GM18511 (cell line): ENCODE data around the gene ACSS1.
A peak's percentile ranks its signal among the peaks of the same experiment; 100 is the strongest.

Experiments used
- ATAC-seq: cut with Tn5 transposase; IDR thresholded peaks from one replicate; pipeline ENCODE4 v1.9.1; 2021; ENCODE audit warnings: mild to moderate bottlenecking, moderate library complexity; ENCODE audit not compliant: unreplicated experiment

ACSS1 gene

GRCh38 chr20:25048519-25048952 lies 9.4 kb downstream of the ACSS1 start:
- no peak for ATAC-seq

GRCh38 chr20:25047766-25048165 lies 10.2 kb downstream of the ACSS1 start:
- ATAC-seq = no peak

GRCh38 chr20:25046736-25047666 lies 10.9 kb downstream of the ACSS1 start:
- no peak for ATAC-seq

- no peak for ATAC-seq
Measured at GRCh38 chr20:25046181-25046641, 11.7 kb downstream of the ACSS1 start.

GRCh38 chr20:25045343-25045712 lies 12.6 kb downstream of the ACSS1 start:
- no peak for ATAC-seq

- ATAC-seq = no peak
Measured at GRCh38 chr20:25044660-25045342, 13.1 kb downstream of the ACSS1 start.

GRCh38 chr20:25044261-25044560 lies 13.7 kb downstream of the ACSS1 start:
- ATAC-seq = no peak

GRCh38 chr20:25043499-25044260 lies 14.3 kb downstream of the ACSS1 start:
- no peak for ATAC-seq

- peak; percentile 94 for ATAC-seq
Measured at GRCh38 chr20:25042531-25043498, 15.1 kb downstream of the ACSS1 start.

GRCh38 chr20:25041813-25042530 lies 16.0 kb downstream of the ACSS1 start:
- no peak for ATAC-seq

- ATAC-seq = no peak
Measured at GRCh38 chr20:25040438-25040831, 17.5 kb downstream of the ACSS1 start.

- ATAC-seq = no peak
Measured at GRCh38 chr20:25039697-25040437, 18.1 kb downstream of the ACSS1 start.

GRCh38 chr20:25038591-25039015 lies 19.3 kb downstream of the ACSS1 start:
- no peak for ATAC-seq

- no peak for ATAC-seq
Measured at GRCh38 chr20:25038103-25038410, 19.9 kb downstream of the ACSS1 start.

GRCh38 chr20:25037288-25038102 lies 20.4 kb downstream of the ACSS1 start:
- ATAC-seq = no peak

- peak; percentile 25 for ATAC-seq
Measured at GRCh38 chr20:25036331-25036936, 21.5 kb downstream of the ACSS1 start.

GRCh38 chr20:25035921-25036320 lies 22.0 kb downstream of the ACSS1 start:
- ATAC-seq = peak; percentile 47

GRCh38 chr20:25033924-25034300 lies 24.0 kb downstream of the ACSS1 start:
- no peak for ATAC-seq
